ENCODE measurements around the gene PRF1.

The PRF1 gene

GRCh38 chr10:70560511-70560941 lies 42.0 kb downstream of the PRF1 start:
- no peak for DNase-seq (ENCODE audit: low read depth)

GRCh38 chr10:70559861-70560260 lies 42.7 kb downstream of the PRF1 start:
- no peak for DNase-seq (ENCODE audit: low read depth)

GRCh38 chr10:70558871-70559810 lies 43.4 kb downstream of the PRF1 start:
- DNase-seq (ENCODE audit: low read depth), result no peak

GRCh38 chr10:70558295-70558694 lies 44.2 kb downstream of the PRF1 start:
- DNase-seq (ENCODE audit: low read depth), result no peak

- DNase-seq (ENCODE audit: low read depth), result no peak
These were observed 44.7 kb downstream of the PRF1 start for GRCh38 chr10:70557876-70558275.

GRCh38 chr10:70557086-70557845 lies 45.3 kb downstream of the PRF1 start:
- DNase-seq (ENCODE audit: low read depth), result no peak

GRCh38 chr10:70555371-70555770 lies 47.2 kb downstream of the PRF1 start:
- DNase-seq (ENCODE audit: low read depth), result no peak

GRCh38 chr10:70552586-70552985 lies 50.0 kb downstream of the PRF1 start:
- no peak for DNase-seq (ENCODE audit: low read depth)

- peak; percentile 82 for DNase-seq (ENCODE audit: low read depth)
These were observed 50.5 kb downstream of the PRF1 start for GRCh38 chr10:70551971-70552422.

GRCh38 chr10:70551466-70551865 lies 51.1 kb downstream of the PRF1 start:
- DNase-seq (ENCODE audit: low read depth), result no peak

GRCh38 chr10:70550459-70550858 lies 52.1 kb downstream of the PRF1 start:
- no peak for DNase-seq (ENCODE audit: low read depth)

GRCh38 chr10:70549962-70550458 lies 52.5 kb downstream of the PRF1 start:
- no peak for DNase-seq (ENCODE audit: low read depth)

- DNase-seq (ENCODE audit: low read depth), result no peak
These were observed 53.1 kb downstream of the PRF1 start for GRCh38 chr10:70549351-70549961.

All from non-pigmented ciliary epithelial cell (primary cell).